GM21737 (cell line): ENCODE measurements around the gene RAB44.

Source experiments
- ATAC-seq: cut with Tn5 transposase; IDR thresholded peaks from one replicate; pipeline ENCODE4 v1.9.1; 2021; ENCODE audit warnings: mild to moderate bottlenecking, moderate library complexity; ENCODE audit not compliant: unreplicated experiment

The RAB44 gene

DNA sequence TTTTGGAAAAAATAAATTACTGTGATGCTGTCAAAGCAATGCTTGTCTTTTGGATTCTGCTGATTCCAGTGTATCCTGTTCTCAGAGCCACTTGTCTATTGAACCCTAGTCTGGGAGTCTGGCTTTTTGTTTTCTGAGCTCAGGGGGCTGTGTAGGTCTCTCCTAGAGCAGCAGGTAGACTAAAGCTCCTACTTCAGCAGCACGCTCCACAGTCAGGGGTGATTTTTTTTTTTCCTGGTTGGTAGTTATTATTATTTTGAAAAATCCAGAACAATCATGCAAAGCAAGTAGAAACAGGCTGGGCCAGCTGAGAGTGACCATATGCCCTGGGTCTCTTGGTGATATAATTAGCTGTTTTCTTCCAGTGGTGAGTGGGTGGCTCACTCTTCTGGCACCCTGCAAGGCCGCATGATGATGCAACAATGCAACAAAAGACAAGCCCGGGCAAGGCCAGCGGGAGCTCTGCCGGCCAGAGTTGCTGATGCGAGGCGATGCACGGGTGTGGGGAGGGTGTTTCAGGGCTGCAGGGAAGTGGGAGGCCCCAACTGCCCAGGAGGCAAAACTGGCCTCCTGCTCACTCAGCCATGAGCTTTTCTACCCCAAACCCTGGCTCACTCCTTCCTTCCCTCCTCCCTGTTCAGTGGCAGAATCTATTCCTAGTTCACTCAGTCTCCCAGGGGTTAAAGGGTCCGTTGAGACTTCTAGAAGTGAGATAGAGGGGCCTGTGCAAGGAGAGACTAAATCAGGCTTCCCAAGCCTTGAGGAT lies 30.6 kb upstream of the RAB44 start:
- peak; percentile 60 for ATAC-seq

DNA sequence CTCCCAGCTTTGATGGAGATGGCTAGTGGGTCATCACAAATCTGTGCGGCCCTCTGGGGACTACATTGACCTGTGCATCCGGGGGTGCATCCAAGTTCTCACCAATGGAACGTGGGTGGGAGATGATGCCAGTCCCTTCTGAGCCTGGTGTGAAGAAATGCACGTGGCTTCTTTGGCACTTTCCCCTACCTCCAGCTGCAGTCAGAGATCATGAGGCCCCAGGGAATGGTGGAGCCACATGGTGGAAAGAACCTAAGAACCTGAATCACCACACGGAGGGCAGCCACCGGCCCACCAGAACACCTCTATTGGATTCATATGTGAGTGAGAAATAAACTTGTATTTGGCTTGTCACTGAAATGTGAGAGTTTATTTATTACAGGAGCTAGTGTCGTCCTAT lies 29.0 kb upstream of the RAB44 start:
- ATAC-seq, result no peak

DNA sequence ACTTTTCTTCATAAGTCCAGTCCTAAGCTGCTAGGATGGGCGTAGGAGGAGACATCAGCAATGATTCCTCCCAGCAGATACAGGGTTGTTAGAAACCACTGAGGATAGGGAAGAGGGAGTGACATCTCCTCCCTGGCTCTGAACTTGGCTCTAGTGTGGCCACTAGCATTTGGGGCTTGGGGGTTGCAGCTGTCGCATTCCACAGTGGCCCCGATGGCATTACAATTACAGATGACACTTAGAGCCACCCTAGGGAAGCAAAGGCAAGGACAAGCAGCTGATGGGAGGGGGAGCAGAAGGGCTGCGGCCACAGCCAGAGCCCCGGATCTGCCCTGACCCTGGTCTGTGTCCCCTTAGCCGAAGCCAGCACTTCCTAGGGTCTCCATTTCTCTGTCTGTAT lies 28.6 kb upstream of the RAB44 start:
- ATAC-seq, result no peak

DNA sequence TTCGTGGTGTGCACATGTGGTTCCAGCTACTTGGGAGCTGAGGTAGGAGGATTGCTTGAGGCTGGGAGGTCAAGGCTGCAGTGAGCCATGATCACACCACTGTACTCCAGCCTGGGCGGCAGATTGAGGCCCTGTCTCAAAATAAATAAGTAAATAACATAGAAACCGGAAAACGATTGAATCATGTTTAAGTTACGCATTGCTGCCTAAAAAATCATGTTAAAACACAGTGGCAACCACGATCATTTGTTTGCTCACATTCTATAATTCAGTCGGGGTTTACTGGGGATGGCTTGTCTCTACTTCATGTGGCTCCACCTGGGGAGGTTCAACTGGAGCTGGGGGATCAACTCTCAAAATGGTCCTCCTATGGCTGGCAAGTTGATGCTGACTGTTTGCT lies 27.4 kb upstream of the RAB44 start:
- ATAC-seq, result no peak

DNA sequence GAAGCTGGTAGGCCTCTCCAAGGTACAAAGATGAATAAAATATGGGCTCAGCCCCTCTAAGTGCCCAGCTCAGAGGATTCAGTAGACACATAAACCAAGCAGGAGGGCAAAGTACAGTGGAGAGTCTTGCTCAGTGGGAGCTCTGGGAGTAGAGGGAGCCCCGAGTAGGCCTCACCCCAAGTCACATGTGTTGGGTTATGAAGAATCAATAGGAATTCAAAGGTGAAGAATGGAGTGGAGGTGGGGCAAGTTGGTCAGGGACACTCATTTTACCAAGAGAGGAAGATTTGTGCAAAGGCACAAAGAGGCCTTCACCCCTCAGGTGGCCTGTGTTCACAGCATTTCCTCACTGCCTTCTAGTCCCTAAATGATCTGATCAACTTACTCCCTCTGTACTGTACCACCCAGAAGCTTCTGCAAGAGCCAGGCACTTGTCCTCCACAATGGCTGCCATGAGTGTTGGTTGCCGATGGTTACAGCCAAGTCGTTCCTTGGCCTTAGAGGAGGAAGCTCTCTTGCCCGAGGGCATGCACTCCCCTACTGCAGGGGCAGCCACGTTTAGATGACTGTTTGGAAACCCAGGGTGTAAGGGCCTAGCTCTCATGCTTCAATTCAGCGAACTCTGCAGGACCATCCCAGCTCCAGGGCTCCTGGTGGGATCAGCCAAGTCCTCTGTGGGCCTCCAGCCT lies 25.8 kb upstream of the RAB44 start:
- ATAC-seq, result no peak

DNA sequence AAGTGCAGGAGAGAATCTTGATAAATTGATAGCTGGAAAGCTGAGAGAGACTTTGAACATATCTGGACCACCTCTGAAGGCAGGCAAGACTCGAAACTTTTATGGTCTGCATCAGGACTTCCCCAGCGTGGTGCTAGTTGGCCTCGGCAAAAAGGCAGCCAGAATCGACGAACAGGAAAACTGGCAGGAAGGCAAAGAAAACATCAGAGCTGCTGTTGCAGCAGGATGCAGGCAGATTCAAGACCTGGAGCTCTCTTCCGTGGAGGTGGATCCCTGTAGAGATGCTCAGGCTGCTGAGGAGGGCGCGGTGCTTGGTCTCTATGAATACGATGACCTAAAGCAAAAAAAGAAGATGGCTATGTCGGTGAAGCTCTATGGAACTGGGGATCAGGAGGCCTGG lies 23.7 kb upstream of the RAB44 start:
- no peak for ATAC-seq

DNA sequence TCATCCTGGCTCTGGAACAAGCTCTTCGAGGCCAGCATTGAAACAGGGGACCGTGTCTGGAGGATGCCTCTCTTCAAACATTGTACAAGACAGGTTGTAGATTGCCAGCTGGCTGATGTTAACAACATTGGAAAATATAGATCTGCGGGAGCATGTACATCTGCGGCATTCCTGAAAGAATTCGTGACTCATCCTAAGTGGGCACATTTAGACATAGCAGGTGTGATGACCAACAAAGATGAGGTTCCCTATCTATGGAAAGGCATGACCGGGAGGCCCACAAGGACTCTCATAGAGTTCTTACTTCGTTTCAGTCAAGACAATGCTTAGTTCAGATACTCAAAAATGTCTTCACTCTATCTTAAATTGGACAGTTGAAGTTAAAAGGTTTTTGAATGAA lies 22.7 kb upstream of the RAB44 start:
- no peak for ATAC-seq

DNA sequence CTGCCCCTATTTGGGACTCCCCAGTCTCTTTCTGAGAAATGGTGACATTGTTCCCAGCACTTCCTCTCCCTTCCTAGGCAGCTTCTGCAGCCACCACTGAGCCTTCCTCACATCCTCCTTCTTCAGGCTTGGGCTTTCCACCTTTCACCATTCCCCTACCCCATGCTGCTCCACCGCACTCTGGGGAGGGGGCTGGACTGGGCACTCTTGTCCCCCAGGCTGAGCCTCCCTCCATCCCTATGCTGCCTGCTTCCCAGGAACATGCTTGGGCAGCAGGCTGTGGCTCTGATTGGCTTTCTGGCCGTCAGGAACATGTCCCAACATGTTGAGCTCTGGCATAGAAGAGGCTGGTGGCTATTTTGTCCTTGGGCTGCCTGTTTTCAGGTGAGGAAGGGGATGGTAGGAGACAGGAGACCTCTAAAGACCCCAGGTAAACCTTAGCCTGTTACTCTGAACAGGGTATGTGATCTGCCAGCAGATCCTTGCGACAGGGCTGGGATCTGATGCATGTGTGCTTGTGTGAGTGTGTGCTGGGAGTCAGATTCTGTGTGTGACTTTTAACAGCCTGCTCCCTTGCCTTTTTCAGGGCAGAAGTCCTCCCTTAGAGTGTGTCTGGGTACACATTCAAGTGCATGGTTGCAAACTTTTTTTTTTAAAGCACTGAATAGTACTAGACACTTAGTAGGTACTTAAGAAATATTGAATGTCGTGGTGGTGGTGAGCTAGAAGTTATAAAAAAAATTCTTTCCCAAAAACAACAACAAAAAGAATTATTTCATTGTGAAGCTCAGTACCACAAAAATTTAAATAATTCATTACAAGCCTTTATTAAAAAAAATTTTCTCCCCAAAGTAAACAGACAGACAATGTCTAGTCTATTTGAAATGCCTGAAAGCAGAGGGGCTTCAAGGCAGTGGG lies 21.2 kb upstream of the RAB44 start:
- no peak for ATAC-seq

DNA sequence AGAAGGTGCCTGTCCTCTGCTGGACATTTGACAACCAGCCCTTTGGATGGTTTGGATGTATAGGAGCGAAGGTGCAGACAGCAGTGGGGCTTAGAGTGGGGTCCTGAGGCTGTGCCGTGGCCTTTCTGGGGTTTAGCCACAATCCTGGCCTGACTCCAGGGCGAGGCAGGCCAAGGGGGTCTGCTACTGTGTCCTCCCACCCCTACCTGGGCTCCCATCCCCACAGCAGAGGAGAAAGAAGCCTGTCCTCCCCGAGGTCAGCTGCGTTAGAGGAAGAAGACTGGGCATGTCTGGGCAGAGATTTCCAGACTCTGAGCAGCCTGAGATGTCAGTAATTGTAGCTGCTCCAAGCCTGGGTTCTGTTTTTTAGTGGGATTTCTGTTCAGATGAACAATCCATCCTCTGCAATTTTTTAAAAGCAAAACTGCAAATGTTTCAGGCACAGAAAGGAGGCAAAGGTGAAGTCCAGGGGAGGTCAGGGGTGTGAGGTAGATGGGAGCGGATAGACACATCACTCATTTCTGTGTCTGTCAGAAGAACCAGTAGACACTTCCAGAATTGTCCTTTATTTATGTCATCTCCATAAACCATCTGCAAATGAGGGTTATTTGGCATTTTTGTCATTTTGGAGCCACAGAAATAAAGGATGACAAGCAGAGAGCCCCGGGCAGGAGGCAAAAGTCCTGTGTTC lies 20.4 kb upstream of the RAB44 start:
- no peak for ATAC-seq

DNA sequence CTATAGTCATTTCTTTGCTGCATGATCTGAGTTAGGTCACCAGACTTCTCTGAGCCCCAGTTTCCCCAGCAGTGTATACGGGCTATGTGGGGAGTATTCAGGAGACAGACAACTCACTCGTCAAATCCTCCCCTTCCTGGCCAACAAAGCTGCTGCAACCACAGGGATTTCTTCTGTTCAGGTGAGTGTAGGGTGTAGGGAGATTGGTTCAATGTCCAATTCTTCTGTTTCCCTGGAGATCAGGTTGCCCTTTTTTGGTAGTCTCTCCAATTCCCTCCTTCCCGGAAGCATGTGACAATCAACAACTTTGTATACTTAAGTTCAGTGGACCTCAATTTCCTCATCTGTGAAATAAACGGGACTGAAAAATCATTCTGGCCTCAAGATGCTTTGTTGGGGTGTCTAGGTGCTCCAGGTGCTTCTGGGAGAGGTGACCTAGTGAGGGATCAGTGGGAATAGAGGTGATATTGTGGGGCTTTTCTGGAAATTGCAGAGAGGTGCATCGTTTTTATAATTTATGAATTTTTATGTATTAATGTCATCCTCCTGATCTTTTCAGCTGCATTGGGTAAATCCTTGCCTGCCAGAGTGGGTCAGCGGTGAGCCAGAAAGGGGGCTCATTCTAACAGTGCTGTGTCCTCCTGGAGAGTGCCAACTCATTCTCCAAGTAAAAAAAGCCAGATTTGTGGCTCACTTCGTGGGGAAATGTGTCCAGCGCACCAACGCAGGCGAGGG lies 19.7 kb upstream of the RAB44 start:
- ATAC-seq, result no peak

DNA sequence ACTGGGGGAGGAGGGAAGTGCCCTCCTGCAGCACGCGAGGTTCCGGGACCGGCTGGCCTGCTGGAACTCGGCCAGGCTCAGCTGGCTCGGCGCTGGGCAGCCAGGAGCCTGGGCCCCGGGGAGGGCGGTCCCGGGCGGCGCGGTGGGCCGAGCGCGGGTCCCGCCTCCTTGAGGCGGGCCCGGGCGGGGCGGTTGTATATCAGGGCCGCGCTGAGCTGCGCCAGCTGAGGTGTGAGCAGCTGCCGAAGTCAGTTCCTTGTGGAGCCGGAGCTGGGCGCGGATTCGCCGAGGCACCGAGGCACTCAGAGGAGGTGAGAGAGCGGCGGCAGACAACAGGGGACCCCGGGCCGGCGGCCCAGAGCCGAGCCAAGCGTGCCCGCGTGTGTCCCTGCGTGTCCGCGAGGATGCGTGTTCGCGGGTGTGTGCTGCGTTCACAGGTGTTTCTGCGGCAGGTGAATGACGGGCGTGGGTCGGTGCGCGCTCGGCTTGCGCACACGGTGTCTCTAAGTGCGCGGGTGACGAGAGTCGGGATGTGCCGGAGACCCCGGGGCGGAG lies 19.1 kb upstream of the RAB44 start, which contains the start of gene CDKN1A:
Gene CDKN1A (plus strand): TSS at position 227 of the 555 bp plus-strand sequence. CDS start 5,388 bp downstream, outside the sequence.
- ATAC-seq, result peak; percentile 39

DNA sequence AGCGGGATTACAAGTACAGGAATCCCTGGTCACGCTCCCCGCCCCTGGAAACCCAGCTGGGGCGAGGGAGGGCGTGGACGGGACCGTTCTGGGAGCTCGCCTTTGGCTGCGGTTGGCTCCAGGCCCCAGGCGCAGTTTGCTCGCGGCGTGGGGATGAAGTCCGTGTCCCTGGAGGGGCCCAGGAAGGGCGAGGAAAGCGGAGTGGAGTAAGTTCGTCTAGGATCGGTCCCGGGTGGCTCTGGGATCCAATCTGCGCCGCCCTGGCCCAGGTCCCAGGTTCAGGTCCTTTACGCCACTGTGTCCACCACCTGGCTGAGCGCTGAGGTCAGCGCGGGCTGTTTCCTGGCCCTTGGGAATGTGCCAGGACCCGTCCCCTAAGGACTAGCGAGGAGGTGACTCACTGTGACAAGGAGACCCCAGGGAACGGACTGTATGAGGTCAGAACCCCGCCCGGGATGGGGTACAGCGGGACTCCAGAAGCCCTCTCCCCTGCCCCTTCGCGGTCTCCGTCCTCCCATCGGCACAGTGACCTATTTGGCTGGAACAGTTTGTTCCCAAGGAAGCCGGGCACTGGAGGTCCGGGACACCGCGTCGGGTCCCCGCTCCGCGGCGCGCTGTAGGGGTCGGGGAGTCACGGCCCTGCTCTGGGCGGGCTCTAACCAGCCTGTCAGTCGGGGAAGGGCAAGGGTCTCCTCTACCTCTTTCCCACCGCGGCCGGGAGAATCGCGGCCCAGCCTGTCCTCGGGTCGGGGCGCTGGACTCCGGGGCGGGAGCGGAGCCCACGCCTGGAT lies 18.4 kb upstream of the RAB44 start:
- ATAC-seq, result no peak

DNA sequence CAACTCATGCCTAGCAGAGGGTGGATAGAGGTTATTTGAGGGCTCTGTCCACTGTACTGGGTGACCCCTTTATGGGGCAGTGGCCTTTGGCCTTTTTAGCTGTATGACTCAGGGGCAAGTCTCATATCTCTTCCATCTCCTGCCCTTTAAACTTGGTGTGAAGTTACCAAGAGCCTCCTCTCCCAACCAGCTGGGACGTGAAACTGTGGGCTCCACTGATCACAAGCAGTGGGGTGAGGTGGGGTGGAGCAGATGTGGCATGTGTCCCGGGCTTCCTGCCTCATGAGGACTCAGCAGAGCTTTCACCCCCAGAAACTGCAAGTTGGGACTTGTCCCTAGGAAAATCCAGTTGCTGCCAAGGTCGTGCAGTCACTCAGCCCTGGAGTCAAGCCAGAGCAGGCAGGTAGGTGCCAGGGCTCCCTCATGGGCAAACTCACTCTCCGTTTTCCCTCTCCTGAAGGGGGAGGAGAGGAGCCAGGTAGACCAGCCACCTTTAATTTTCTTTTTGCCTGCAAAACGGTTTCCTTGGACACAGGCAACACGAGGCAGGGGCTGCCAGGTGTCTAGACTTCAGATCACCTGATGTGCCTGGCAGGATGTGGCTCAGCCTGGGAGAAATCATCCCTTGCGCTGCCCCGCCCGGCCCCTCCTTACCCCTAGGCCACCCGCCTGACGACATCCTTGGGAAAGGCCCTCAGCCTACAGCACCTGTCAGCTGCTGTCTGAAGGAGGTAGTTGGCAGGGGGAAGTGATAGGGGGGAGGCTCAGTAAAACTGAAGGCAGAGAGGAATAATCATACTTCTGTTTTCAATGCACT lies 15.1 kb upstream of the RAB44 start:
- ATAC-seq, result peak; percentile 32

DNA sequence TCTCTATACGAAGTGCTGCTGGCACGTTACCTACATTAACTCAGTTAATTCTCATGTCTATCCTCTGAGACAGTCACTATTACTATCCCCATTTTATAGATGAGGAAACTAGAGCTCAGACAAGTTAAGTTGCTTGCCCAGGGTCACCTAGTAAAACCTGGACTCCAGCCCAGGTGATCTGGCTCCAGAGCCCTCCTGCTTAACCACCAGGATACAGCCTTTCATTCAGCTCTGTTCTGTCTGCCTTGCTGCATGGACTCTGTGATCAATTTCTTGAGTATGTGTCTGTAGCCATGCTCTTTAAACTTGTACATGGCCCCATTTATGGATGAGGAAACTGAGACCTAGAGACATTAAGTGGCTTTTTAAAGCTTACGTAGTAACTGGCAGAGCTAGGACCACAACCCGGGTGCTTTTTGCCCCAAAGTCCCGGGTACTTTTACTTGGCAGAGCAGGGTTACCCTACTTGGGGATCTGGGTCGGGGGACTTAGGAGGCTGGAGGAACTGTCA lies 14.4 kb upstream of the RAB44 start:
- no peak for ATAC-seq

DNA sequence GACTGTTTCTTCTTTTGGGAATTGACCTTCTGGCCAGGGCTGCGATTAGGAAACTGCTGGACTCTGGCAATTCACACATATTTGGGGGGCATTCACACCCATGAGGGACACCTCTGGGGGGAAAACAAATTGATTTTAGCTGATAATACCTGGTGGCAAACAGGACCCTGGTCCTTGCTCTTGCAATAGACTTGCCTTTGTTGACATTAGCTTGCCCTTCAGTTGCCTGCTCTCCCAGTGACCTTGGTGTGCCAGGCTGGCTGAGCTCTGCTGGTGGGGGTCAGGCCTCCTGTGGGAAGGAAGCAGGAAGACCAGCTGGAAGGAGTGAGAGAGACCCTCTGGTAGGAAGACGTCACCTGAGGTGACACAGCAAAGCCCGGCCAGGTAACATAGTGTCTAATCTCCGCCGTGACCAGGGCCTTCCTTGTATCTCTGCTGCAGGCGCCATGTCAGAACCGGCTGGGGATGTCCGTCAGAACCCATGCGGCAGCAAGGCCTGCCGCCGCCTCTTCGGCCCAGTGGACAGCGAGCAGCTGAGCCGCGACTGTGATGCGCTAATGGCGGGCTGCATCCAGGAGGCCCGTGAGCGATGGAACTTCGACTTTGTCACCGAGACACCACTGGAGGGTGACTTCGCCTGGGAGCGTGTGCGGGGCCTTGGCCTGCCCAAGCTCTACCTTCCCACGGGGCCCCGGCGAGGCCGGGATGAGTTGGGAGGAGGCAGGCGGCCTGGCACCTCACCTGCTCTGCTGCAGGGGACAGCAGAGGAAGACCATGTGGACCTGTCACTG lies 13.8 kb upstream of the RAB44 start:
- ATAC-seq, result no peak

DNA sequence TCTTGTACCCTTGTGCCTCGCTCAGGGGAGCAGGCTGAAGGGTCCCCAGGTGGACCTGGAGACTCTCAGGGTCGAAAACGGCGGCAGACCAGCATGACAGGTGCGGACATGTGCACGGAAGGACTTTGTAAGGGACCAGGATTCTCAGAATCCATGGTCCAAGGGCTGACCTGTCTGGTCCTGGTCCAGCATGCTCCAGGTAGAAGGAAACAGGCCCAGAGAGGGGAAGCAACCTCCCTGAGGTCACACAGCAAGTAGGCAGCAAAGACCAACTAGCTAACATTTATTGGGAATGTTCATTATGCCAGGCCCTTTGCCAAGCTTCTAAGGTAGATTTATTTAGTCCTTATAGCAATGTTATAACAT lies 13.2 kb upstream of the RAB44 start:
- no peak for ATAC-seq
